ENCODE measurements around the gene ECD.

ECD gene

DNA sequence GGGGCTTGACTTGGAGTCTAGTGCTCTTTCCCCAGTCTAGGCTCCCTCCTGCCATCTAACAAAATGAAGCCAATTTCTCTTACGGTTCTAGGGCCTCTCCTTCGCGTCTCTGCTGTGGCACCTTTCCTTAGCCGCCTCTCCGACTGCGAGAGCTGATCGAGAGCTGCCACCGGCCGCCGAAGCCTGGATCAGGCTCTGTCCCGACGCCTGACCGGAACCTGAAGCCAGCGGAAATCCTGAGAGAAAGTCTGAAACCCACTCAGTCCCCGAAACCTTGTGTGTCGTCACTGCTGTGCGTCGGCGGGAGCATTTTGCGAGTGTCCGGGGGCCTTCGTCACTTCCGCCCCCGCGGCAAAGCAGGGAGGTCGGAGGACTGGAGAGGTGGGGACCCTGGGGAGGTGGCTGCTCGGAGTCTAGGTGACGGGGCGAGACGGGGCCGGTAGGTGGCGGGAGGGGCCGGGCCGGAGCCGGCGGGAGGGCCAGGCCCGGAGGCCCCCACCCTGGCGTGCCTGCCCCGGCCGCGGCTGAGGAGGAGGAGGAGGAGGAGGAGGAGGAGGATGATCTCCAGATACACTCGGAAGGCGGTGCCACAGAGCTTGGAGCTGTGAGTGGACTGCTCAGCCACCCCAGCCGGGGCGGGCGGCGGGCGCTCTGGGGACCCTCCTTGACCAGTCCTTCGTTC is at the start of gene ECD, which contains the start of gene FAM149B1:
ECD (minus strand) TSS at position 226 of the 682 bp plus-strand sequence. CDS start 4,071 bp downstream, outside the sequence.
FAM149B1 (plus strand) TSS at position 337 of the 682 bp plus-strand sequence; CDS start at position 558, 221 bp downstream.
- peak; percentile 98 for DNase-seq

GRCh38 chr10:73215749-73216148 is 47.9 kb upstream of the ECD start:
- DNase-seq = no peak

DNA sequence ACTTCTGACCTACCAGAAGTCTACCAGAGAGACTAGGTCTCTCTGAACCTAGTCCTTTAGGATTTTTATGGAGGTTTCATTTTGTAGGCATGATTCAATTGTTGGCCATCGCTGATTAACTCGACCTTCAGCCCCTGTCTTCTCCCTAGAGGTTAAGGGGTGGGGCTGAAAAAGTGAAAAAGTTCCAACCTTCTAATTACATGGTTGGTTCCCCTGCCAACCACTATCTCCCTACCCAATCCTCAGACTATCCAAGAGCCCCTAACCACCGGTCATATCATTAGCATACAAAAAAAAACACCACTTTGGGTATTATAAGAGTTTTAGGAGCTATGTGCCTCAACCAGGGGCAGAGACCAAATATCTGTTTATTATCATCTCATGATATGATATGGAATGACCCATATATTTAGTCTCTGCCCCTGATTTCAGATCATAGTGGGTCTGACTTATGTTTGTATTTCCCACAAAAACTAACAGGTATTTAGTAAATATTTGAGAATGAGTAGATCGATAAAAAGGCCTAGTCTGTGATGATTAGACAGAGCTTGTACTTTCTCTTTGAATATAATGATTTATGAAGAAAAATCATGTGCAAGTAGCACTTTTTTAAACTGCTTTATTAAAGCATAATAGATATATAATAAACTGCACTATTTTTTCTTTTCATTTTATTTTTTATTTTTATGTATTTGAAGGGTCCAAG is 43.5 kb upstream of the ECD start:
- no peak for DNase-seq

GRCh38 chr10:73210395-73211105 is 42.7 kb upstream of the ECD start:
- no peak for DNase-seq

DNA sequence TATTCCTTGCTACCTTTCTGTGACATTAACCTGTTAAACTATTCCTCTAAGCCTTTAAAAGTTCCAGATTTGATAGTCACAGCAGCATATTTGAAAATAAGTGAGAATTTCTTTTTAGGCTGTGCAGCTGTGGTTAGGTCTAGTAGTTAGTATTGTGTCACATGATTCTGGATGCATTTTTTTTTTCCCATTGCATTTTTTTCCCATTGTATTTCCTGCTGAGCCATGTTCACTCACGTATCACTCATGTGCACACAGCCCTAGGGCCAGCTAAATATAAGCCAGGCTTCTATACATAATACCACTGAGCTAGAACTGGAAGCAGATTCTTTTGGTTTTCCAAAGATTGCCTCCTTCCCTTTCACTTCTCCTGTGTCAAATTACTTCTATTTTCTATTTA is 41.9 kb upstream of the ECD start:
- no peak for DNase-seq

GRCh38 chr10:73207883-73208282 is 40.1 kb upstream of the ECD start:
- no peak for DNase-seq

DNA sequence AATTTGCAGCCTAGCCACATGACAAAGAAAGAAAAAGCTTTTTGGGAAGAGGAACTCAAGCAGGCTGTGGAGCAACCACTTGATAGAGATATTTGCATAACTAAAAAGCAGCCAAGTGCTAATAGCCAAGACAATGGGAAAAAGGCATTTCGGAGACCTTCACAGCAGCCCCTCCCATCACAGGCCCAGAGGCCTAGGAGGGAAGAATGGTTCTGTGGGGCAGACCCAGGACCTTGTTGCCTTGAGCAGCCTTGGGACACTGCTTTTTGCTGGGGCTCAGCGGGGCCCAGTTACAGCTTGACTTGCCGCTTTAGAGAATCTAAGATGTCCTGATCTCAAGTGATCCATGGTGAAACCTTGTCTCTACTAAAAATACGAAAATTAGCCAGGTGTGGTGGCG is 38.6 kb upstream of the ECD start:
- DNase-seq = no peak

- DNase-seq = no peak
Observed at GRCh38 chr10:73205890-73206289, 38.1 kb upstream of the ECD start.

GRCh38 chr10:73205081-73205480 is 37.3 kb upstream of the ECD start:
- DNase-seq = no peak

GRCh38 chr10:73190188-73190587 is 22.4 kb upstream of the ECD start:
- no peak for DNase-seq

- no peak for DNase-seq
Observed at GRCh38 chr10:73186266-73186665, 18.5 kb upstream of the ECD start.

GRCh38 chr10:73183667-73184281 is 16.0 kb upstream of the ECD start:
- no peak for DNase-seq

DNA sequence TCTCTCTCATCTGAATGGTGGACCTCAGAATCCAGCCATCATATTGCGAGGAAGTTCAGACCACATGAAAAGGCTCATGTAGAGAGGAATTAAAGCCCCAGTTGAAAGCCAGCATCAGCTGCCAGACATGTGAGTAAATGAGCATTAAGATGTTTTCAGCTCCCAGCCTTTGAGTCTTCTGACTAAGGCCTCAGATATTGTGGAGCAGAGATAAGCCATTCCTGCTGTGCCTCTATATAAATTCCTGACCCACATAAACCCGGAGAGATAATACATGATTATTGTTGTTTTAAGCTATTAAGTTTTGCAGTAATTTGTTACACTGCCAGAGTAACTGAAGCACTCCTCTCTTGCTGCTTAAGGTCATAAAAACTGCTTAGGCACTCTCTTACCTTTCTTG is 14.8 kb upstream of the ECD start:
- DNase-seq = no peak

DNA sequence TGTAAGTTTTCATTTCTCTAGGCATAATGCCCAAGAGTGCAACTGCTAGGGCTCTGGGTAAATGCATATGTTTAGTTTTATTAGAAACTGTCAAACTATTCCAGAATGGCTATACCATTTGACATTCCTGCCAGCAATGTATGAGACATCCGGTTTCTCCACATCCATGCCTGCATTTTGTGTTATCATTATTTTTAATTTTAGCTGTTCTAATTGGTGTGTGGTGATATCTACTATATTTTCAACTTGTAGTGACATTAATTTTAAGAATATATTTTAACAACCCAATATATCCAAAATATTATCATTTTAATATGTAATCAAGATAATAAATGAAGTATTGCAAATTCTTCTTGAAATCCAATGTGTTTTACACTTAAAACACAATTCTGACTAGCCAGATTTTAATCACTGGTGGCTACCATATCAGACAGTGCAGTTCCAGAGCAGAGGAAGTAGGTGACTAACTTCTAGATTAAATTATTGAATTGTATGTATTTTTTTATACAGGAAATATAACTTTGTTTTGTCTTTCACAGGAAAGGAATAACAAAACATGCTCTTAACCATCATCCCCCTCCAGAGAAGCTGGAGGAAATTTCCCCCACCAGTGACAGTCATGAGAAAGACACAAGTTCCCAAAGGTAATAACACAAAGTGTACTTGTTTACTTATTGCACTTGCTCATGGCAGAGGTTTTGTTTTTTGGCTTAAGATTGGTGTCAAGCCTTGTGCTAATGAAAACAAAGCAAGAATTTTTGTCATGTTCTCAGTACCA is 6.5 kb upstream of the ECD start:
- DNase-seq = no peak

- DNase-seq = no peak
Observed at GRCh38 chr10:73172867-73173266, 5.1 kb upstream of the ECD start.

DNA sequence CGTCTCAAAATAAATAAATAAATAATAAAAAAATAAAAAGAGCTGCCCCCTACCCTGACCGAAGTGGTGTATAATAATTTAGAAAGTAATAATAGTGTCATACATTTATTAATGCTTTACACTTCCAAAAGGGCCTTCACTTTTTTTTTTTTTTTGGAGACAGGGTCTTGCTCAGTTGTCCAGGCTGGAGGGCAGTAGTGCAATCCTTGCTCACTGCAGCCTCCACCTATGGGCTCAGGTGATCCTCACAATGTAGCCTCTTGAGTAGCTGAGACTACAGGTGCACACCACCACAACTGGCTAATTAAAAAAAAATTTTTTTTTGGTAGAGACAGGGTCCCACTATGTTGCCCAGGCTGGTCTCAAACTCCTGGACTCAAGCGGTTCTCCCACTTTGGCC is 1.5 kb upstream of the ECD start:
- DNase-seq = peak; percentile 2

- no peak for DNase-seq
Observed at GRCh38 chr10:73168465-73168803, 626 bp upstream of the ECD start.

DNA sequence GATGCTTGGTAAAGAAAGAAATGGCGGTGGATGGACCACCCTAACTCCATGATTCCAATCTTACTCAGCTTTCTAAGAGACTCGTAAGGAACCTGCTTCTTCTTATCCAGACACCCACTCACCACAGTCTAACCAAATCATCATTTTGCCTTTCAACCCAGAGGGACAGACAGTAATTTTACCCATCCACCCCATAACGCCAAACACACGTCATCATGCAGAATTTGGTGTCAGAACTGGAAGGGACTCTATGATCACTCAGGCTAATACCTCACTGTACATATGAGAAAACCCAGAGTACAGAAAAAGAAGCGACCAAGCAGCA is 388 bp downstream of the ECD start:
- DNase-seq = no peak

DNA sequence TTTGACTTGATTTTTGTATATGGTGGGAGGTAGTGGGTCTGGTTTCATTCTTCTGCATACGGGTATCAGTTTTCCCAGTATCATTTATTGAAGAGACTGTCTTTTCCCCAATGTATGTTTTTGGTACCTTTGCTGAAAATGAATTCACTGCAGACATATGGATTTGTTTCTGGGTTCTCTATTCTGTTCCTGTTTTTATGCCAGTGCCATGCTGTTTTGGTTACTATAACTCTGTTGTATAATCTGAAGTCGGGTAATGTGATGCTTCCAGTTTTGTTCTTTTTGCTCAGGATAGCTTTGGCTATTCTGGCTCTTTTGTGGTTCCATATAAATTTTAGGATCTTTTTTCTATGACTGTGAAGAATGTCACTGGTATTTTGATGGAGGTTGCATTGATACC is 836 bp downstream of the ECD start:
- DNase-seq = no peak

DNA sequence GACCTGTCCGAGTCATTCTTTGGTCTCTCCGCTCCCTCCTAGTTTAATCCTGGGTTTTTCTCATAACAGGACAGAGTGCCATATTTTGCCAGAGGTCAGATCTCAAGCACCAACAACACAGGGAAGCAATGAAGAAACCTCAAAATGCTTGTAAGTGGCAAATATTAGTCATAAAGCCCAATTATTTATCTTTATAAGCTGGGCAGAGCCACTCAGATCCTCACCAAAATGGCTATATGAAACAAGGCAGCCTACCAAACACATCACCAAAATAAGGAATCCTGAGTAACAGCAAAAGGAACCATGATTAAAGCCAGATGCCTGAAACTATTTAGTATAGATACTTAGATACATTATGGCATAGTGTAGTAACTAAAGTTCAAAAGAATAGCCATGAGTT is 4.7 kb downstream of the ECD start:
- DNase-seq = no peak

GRCh38 chr10:73161662-73162061 is 6.1 kb downstream of the ECD start:
- DNase-seq = no peak

DNA sequence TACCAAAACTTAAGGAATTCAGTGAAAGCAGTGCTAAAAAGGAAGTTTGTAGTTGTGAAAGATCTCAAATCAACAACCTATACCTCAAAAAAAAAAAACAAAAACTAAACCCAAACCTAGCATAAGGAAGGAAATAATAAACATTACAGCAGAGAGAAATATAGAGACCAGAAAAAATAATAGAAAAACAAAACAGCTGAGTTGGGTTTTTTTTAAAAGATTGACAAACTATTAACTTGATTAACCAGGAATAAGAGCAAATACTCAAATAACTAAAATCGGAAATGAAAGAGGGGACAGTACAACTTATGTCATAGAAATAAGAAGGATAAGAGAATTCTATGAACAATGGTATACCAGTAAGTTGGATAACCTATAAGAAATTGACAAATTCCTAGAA is 6.7 kb downstream of the ECD start:
- no peak for DNase-seq
